GM23338 (cell line): Measurements from ENCODE around the gene SCAMP1. TPM values are rescaled to one million over a fixed set of nuclear protein-coding genes. Genes with fewer than 3 reads are reported as not detected.

ENCODE experiments used
- ATAC-seq: fragments of 200-7000 bp; cut with Tn5 transposase; 3 replicates; pipeline ENCODE4 v1.9.1; 2020
- DNase-seq: peaks from one replicate; pipeline ENCODE4 v3.0.0-alpha.2; 2015; ENCODE audit warnings: low spot score
- H2AFZ ChIP-seq: fragments of 200-600 bp; sonication (generic); 2 replicates; pipeline ENCODE4 v1.8.0; 2016; ENCODE audit warnings: antibody characterized with exemption, mild to moderate bottlenecking, moderate library complexity
- H3F3A ChIP-seq: fragments of 200-600 bp; sonication (generic); replicated peaks from 2 replicates; pipeline ENCODE4 v1.8.0; 2017; ENCODE audit warnings: antibody characterized with exemption, mixed run types, low read depth
- H3K27ac ChIP-seq: fragments of 200-600 bp; sonication (generic); 2 replicates; pipeline ENCODE4 v1.6.1; 2016; ENCODE audit warnings: low read depth
- H3K27me3 ChIP-seq: fragments of 200-600 bp; sonication (generic); 2 replicates; pipeline ENCODE4 v1.8.0; 2016; ENCODE audit warnings: mild to moderate bottlenecking, mixed run types, moderate library complexity; ENCODE audit not compliant: insufficient read depth
- H3K36me3 ChIP-seq: fragments of 200-600 bp; sonication (generic); 2 replicates; pipeline ENCODE4 v1.8.0; 2016; ENCODE audit warnings: mild to moderate bottlenecking; ENCODE audit not compliant: insufficient read depth
- H3K4me1 ChIP-seq: fragments of 200-600 bp; sonication (generic); 2 replicates; pipeline ENCODE4 v1.8.0; 2016; ENCODE audit warnings: mild to moderate bottlenecking, moderate library complexity; ENCODE audit not compliant: insufficient read depth
- H3K4me2 ChIP-seq: fragments of 200-600 bp; sonication (generic); 2 replicates; pipeline ENCODE4 v1.7.1; 2017; ENCODE audit warnings: mixed run types
- H3K4me3 ChIP-seq: fragments of 200-600 bp; sonication (generic); 2 replicates; pipeline ENCODE4 v1.6.1; 2016; ENCODE audit warnings: mixed run types
- H3K79me2 ChIP-seq: fragments of 200-600 bp; sonication (generic); replicated peaks from 2 replicates; pipeline ENCODE4 v1.8.0; 2017; ENCODE audit warnings: mild to moderate bottlenecking; ENCODE audit not compliant: insufficient read depth
- H3K9me2 ChIP-seq: fragments of 200-600 bp; sonication (generic); 2 replicates; pipeline ENCODE4 v1.8.0; 2017; ENCODE audit not compliant: insufficient read depth
- H4K20me1 ChIP-seq: fragments of 200-600 bp; sonication (generic); replicated peaks from 2 replicates; pipeline ENCODE4 v1.8.0; 2017; ENCODE audit warnings: mild to moderate bottlenecking; ENCODE audit not compliant: insufficient read depth
- H3K27ac Mint-ChIP-seq: 2 replicates; pipeline ENCODE4 v1.8.0; 2020; ENCODE audit warnings: inconsistent platforms, mild to moderate bottlenecking, moderate library complexity, mixed read lengths
- H3K27me3 Mint-ChIP-seq: 3 replicates; pipeline ENCODE4 v1.8.0; 2022; ENCODE audit warnings: low read depth, mild to moderate bottlenecking, moderate library complexity, mixed read lengths, inconsistent platforms; ENCODE audit not compliant: insufficient read depth, poor library complexity
- H3K36me3 Mint-ChIP-seq: 3 replicates; pipeline ENCODE4 v1.8.0; 2021; ENCODE audit warnings: low read depth, mild to moderate bottlenecking, inconsistent platforms, moderate library complexity, mixed read lengths
- H3K4me1 Mint-ChIP-seq: 3 replicates; pipeline ENCODE4 v1.8.0; 2020; ENCODE audit warnings: mild to moderate bottlenecking, inconsistent platforms, mixed read lengths
- H3K4me3 Mint-ChIP-seq: 3 replicates; pipeline ENCODE4 v1.8.0; 2021; ENCODE audit warnings: moderate library complexity, mild to moderate bottlenecking, inconsistent platforms, mixed read lengths
- H3K9me3 Mint-ChIP-seq: 3 replicates; pipeline ENCODE4 v1.8.0; 2020; ENCODE audit warnings: moderate library complexity, mild to moderate bottlenecking, inconsistent platforms, mixed read lengths
- CTCF ChIP-seq, 2 experiments: fragments of 200-600 bp in 1 of 2; sonication (generic) in 1 of 2; conservative IDR thresholded peaks; 2 replicates each; pipeline versions ENCODE4 v1.5.1 to v1.6.1; 2016 to 2017; ENCODE audit warnings: antibody characterized with exemption in 2 of 2, low read depth in 2 of 2, mild to moderate bottlenecking in 2 of 2, moderate library complexity in 1 of 2
- EZH2 ChIP-seq: fragments of 200-600 bp; sonication (generic); IDR thresholded peaks from one replicate; pipeline ENCODE4 v1.8.0; 2017; ENCODE audit warnings: antibody characterized with exemption, mild to moderate bottlenecking, low read depth; ENCODE audit not compliant: unreplicated experiment
- JUNB ChIP-seq: IDR thresholded peaks from one replicate; pipeline ENCODE4 v1.6.1; 2016; ENCODE audit warnings: antibody characterized with exemption; ENCODE audit not compliant: unreplicated experiment
- POLR2AphosphoS5 ChIP-seq: IDR thresholded peaks from 2 replicates; pipeline ENCODE4 v1.6.1; 2016; ENCODE audit warnings: antibody characterized with exemption, low read depth
- ZNF114 ChIP-seq: fragments of 250-450 bp; sonication (Bioruptor Pico); IDR thresholded peaks from 2 replicates; pipeline ENCODE4 v1.5.0; 2020; ENCODE audit warnings: mild to moderate bottlenecking, moderate library complexity
- ZNF462 ChIP-seq: fragments of 250-450 bp; sonication (Bioruptor Pico); IDR thresholded peaks from 2 replicates; pipeline ENCODE4 v1.5.0; 2020; ENCODE audit warnings: mild to moderate bottlenecking, moderate library complexity
- polyA plus RNA-seq: library from polyadenylated mRNA; unstranded; fragments of >200 nt; fragmentation: Nextera tagmentation; extraction: Ambion mirVana; gene quantifications from 2 replicates; pipeline ENCODE4 v1.2.1, GENCODE V29; 2016
- total RNA-seq: library from RNA; depleted of rRNA; stranded (reverse); fragments of >200 nt; shearing (Covaris generic); gene quantifications from 2 replicates; pipeline ENCODE4 v1.2.3, GENCODE V29; 2014

SCAMP1 gene
- total and polyA plus RNA-seq, 2 experiments from 2014 or later, result 26.8 to 53.9 TPM

GRCh38 chr5:78327761-78328510 is 32.5 kb upstream of the SCAMP1 start:
- no peak overlapping the region for H3K27ac Mint-ChIP-seq
- no peaks in the 10 kb centered on the region; the same call in 1 of the 2 replicates for H3K9me2 ChIP-seq
- ATAC-seq, result no peak
- 0 out of 2 replicates have a peak, but pooled peaks cover 7% of the 10 kb centered on the region for H3K4me1 ChIP-seq
- peaks cover 9% of the 10 kb centered on the region for H3K4me1 Mint-ChIP-seq
- TF ChIP-seq JUNB, result no peak
- no peak for TF ChIP-seq POLR2AphosphoS5
- TF ChIP-seq EZH2, result no peak
- TF ChIP-seq CTCF (conservative IDR thresholded peaks at IDR 0.05; ENCODE audit: low read depth in 2 of 2), result no peak
- no peak for TF ChIP-seq ZNF114
- no peak for TF ChIP-seq ZNF462
- H3K4me3 ChIP-seq, result no peak overlapping the region
- H3K36me3 ChIP-seq, result no peaks in the 10 kb centered on the region
- no peak overlapping the region for H3K27ac ChIP-seq
- H3K4me3 Mint-ChIP-seq, result no peak overlapping the region
- H3K27me3 ChIP-seq, result no peaks in the 10 kb centered on the region
- no peak for DNase-seq
- no peaks in the 10 kb centered on the region for H3F3A ChIP-seq
- no peaks in the 10 kb centered on the region for H3K36me3 Mint-ChIP-seq
- H3K27me3 Mint-ChIP-seq, result no peaks in the 10 kb centered on the region
- H3K9me3 Mint-ChIP-seq, result no peaks in the 10 kb centered on the region
- peak overlapping the region; percentile 77; the same call in 1 of the 2 replicates for H2AFZ ChIP-seq
- H3K4me2 ChIP-seq, result no peak overlapping the region
- no peaks in the 10 kb centered on the region for H3K79me2 ChIP-seq
- no peaks in the 10 kb centered on the region for H4K20me1 ChIP-seq
